GM06990 (cell line): Measurements from ENCODE around the gene DNAJB14.
"Not testable (repeated sequence)": the region's sequence is repeated elsewhere in the genome, so short reads cannot be mapped to it uniquely, and the experiment has no call there.

ENCODE experiments used
- DNase-seq: peaks from one replicate; pipeline ENCODE4 v3.0.0-alpha.2; 2011; ENCODE audit not compliant: insufficient read length; ENCODE audit errors: extremely low read depth
- H3K27me3 ChIP-seq: replicated peaks from 2 replicates; pipeline ENCODE4 v1.6.0; 2011; ENCODE audit warnings: low read length; ENCODE audit not compliant: control insufficient read depth, insufficient read depth
- H3K36me3 ChIP-seq: 2 replicates; pipeline ENCODE4 v1.5.1; 2011; ENCODE audit warnings: low read length; ENCODE audit not compliant: control insufficient read depth, insufficient read depth
- H3K4me3 ChIP-seq: replicated peaks from 2 replicates; pipeline ENCODE4 v1.5.1; 2011; ENCODE audit warnings: low read depth, mild to moderate bottlenecking, control low read depth, low read length
- TF ChIP-seq, protein P1 (sequence below): IDR thresholded peaks from 2 replicates; pipeline ENCODE4 v1.5.1; 2011; ENCODE audit warnings: low read length, control low read depth, mild to moderate bottlenecking, inconsistent platforms; ENCODE audit not compliant: insufficient read depth, poor library complexity, severe bottlenecking

DNAJB14 gene

GRCh38 chr4:99961711-99962110 lies 15.3 kb upstream of the DNAJB14 start:
- DNase-seq = no peak
- Histone ChIP-seq H3K4me3 (no peak overlapping the region), H3K27me3 (no peaks in the 10 kb centered on the region), H3K36me3 (no peaks in the 10 kb centered on the region)
- TF ChIP-seq, protein P1, sequence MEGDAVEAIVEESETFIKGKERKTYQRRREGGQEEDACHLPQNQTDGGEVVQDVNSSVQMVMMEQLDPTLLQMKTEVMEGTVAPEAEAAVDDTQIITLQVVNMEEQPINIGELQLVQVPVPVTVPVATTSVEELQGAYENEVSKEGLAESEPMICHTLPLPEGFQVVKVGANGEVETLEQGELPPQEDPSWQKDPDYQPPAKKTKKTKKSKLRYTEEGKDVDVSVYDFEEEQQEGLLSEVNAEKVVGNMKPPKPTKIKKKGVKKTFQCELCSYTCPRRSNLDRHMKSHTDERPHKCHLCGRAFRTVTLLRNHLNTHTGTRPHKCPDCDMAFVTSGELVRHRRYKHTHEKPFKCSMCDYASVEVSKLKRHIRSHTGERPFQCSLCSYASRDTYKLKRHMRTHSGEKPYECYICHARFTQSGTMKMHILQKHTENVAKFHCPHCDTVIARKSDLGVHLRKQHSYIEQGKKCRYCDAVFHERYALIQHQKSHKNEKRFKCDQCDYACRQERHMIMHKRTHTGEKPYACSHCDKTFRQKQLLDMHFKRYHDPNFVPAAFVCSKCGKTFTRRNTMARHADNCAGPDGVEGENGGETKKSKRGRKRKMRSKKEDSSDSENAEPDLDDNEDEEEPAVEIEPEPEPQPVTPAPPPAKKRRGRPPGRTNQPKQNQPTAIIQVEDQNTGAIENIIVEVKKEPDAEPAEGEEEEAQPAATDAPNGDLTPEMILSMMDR = no peak

- Histone ChIP-seq H3K36me3 (no peaks in the 10 kb centered on the region), H3K27me3 (no peaks in the 10 kb centered on the region), H3K4me3 (no peak overlapping the region)
- DNase-seq = no peak
- TF ChIP-seq, protein P1 = no peak
Observed at GRCh38 chr4:99960648-99961047, 14.2 kb upstream of the DNAJB14 start.

DNA sequence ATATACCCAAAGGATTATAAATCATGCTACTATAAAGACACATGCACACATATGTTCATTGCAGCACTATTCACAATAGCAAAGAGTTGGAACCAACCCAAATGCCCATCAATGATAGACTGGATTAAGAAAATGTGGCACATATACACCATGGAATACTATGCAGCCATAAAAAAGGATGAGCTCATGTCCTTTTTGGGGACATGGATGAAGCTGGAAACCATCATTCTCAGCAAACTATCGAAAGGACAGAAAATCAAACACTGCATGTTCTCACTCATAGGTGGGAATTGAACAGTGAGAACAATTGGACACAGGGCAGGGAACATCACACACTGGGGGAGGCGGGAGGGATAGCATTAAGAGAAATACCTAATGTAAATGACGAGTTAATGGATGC lies 11.8 kb upstream of the DNAJB14 start:
- H3K4me3 ChIP-seq, DNase-seq, H3K36me3 ChIP-seq, H3K27me3 ChIP-seq: not testable (repeated sequence)

- no peaks in the 10 kb centered on the region for H3K27me3 ChIP-seq
- no peaks in the 10 kb centered on the region for H3K36me3 ChIP-seq
- TF ChIP-seq, protein P1 = no peak
- H3K4me3 ChIP-seq = peak overlapping the region; percentile 85
- DNase-seq = no peak
Observed at GRCh38 chr4:99950913-99951254, 4.5 kb upstream of the DNAJB14 start.

DNA sequence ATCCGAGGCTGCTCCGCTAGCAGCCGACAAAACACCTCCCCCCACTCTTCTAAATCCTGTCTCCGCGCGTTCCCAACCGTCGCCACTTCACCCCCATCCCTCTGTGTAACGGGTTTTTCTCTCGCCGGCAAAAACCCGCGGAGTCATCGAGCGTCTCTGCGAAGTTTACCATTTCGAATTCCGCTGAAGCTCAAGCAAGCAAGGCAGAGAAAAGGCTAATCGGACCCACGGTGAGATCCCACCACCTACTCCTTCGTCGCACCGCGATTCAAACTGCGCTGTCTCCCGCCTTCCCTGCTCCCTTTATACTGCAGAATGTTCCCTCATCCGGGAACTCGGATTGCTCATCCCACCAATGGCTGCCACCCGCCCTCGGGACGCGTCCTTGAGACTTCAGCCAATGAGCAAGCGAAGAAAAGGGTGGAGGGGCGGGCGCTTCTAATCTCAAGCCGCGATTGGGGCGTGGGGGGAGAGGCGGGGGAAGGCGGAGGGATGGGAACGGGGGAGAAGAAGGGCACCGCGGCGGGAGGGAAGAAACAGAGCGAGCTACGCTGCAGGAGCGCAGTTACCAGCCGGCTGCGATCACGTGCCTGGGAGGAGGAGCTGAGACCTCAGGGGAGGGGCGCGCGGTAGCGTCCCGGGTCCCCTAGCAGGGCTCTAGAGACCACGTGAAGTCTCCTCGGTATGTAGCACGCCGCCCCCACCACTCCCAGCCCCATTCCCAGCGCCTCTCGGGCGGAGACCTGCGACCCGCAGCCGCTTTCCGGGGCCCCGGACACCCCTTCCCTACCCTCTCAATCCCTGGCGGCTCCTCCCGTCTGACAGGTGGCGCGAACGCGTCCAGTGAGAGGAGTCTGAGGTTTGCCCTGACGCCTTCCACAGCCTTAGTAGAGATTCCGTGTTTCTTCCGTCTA lies 3.8 kb upstream of the DNAJB14 start, which contains the start of gene H2AZ1:
Gene H2AZ1 (minus strand): TSS at position 277 of the 914 bp plus-strand sequence. CDS start 105 bp downstream, at position 172.
- Histone ChIP-seq H3K27me3 (no peaks in the 10 kb centered on the region), H3K36me3 (no peaks in the 10 kb centered on the region), H3K4me3 (peak within 1 kb of the TSS; percentile 93)
- DNase-seq = peak; percentile 94
- TF ChIP-seq, protein P1 = no peak
